Right ventricle myocardium inferior (tissue), 1 donor: ENCODE data around the gene PRR20G. TPM values are rescaled to one million over a fixed set of nuclear protein-coding genes. Genes with fewer than 3 reads are reported as not detected.

Experiments used
- ATAC-seq: fragments of 200-7000 bp; cut with Tn5 transposase; one replicate; pipeline ENCODE4 v1.9.1; 2020; ENCODE audit warnings: mild to moderate bottlenecking, moderate library complexity
- DNase-seq: peaks from one replicate; pipeline ENCODE4 v3.0.0; 2021; ENCODE audit errors: missing footprints
- intact Hi-C: fragments of 100-400 bp; cut with DNase I; formaldehyde crosslinking; loops from one replicate; pipeline ENCODE4 v1.11.0; 2022
- total RNA-seq: library from RNA; stranded (reverse); fragmentation: NEBNext Ultra II Directional; extraction: Animal tissue kit (Norgen Biotek cat#: 25700); gene quantifications from one replicate; pipeline ENCODE4 v1.2.1, GENCODE V29; 2021
- donor health status: DM: no; HTN: yes; CAD: no; lungs with severe emphysema.

PRR20G gene
- total RNA-seq, 1 donor from 2014 or later, result not detected

DNA sequence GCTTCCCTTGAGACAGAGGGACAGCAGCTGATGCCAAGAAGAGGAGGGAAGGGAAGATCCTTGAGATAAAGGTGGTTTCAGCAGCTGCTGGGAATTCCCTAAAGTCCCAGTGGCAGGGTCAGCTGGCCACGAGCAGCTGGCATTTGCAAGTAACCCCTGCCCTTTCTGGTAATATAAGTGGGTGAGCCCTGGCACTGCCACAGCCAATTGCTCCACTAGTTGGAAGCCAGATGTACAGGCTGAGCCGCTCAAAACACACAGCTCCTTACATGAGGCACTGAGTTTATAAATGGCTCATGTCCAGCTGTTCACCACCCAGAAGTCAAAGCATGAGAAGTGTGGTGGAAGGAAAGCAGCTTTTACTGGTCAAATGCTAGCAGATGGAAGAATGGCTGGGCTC lies 35.4 kb downstream of the PRR20G start:
- DNase-seq, result no peak
- intact Hi-C loops, result no loop called here
- no peak for ATAC-seq

- DNase-seq (no peak), ATAC-seq (no peak)
- intact Hi-C loops, result no loop called here
Observed at GRCh38 chr3:127250032-127250431, 37.8 kb downstream of the PRR20G start.

DNA sequence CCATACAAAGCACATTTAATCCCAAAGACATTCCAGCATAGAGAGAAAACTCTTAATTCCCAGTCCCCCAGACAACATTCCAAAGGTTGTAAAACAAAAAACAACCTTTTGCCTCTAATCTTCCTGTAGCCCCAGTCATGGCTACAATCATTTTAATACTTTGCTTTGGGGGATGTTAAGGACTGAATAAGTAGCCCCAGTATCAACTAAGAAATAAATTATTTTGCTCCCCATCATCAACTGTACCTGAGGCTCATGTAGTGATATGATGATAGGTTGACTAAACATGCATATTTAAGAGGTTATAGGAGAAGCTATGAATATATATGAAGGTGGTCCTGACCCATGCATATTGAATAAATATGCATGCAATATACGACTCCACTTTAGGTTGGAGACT lies 40.6 kb downstream of the PRR20G start:
- DNase-seq (no peak), ATAC-seq (no peak)
- intact Hi-C loops, result no loop called here

GRCh38 chr3:127238602-127239001 lies 49.2 kb downstream of the PRR20G start:
- DNase-seq (no peak), ATAC-seq (no peak)
- intact Hi-C loops, result no loop called here

DNA sequence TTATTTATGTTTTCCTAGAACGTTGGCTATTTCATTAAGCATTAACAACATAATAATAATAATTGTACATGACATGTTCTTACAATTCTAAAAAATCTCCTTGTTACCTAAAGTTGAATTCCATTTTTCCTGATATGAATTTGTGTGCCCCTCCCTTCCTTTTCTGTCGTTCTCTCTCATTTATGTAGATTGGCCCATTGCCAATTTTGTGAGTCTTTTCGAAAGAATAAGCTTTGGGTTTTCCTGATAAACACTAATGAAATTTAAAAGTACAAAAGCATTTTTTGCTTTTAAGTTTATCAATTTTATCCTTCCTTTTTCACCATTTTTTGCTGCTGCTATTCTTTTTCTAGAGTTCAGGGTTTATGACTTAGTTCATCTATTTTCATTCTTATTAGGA lies 50.0 kb downstream of the PRR20G start:
- DNase-seq (no peak), ATAC-seq (no peak)
- intact Hi-C loops, result no loop called here

DNA sequence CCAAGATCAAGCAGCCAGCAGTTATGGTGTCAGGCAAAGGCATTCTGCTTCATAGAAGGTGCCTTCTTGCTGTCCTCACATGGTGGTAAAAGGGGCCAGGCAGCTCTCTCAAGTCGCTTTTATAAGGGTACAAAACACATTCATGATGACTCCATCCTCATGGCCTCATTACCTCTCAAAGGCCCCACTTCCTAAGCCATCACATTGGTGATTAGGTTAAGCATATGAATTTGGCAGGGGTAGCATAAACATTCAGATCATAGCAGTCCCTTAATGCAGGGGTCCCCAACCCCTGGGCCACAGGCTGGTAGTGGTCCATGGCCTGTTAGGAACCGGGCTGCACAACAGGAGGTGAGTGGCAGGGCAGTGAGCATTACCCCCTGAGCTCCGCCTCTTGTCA lies 52.1 kb downstream of the PRR20G start:
- DNase-seq (no peak), ATAC-seq (no peak)
- intact Hi-C loops, result no loop called here

DNA sequence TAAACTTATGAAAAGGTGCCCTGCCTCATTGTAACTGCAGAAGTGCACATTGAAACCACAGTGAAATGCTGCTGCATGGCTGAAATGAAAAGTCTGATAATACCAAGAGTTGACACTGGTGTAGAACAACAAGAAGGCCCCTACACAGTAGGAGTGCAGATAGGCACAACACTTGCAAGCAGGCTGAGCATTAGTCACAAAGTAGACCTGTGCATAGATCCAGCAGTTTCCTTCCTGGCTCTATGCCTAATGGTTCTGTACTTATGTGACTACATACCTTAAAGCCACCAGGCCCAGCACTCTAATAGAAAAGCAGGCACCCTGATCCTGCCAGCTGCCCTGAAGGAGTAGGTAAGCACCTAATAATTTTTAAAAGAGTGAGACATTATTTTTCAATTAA lies 53.1 kb downstream of the PRR20G start:
- intact Hi-C loops, result no loop called here
- ATAC-seq, result no peak
- DNase-seq, result no peak

Other genes starting within 250 kb of the PRR20G start
- gene PRR23E, start 94.9 kb downstream of the PRR20G start, total RNA-seq, result not detected